H1 (cell line): ENCODE measurements around the gene TMCC1. TPM values are rescaled to one million over a fixed set of nuclear protein-coding genes. Genes with fewer than 3 reads are reported as not detected.

ENCODE experiments used
- CTCF ChIA-PET: fragments of 300-600 bp; sonication (Branson Sonifier 250); formaldehyde crosslinking; loops from one replicate; lab custom pipeline; 2021; ENCODE audit not compliant: partially characterized antibody; lab: Charles Lee
- POLR2A ChIA-PET: fragments of 300-600 bp; sonication (Branson Sonifier 250); formaldehyde crosslinking; loops from one replicate; lab custom pipeline; 2021; ENCODE audit warnings: inconsistent platforms; ENCODE audit not compliant: partially characterized antibody; lab: Charles Lee
- DNase-seq, 2 experiments: peaks; one replicate each; pipeline versions ENCODE4 v3.0.0 to v3.0.0-alpha.2; 2010 to 2022; ENCODE audit warnings: low spot score in 2 of 2, low read depth in 1 of 2, mixed read lengths in 1 of 2
- FAIRE-seq: peaks from 2 replicates; lab custom pipeline; 2011; peaks lifted over from hg19 to GRCh38; lab: Jason Lieb, UNC
- H2AFZ ChIP-seq: 2 replicates; pipeline ENCODE4 v1.8.1; 2012; ENCODE audit warnings: low read length, inconsistent platforms
- H2AK5ac ChIP-seq: 2 replicates; pipeline ENCODE4 v1.6.1; 2013; ENCODE audit warnings: low read depth, low read length
- H2BK120ac ChIP-seq: replicated peaks from 2 replicates; pipeline ENCODE3; 2013; ENCODE audit warnings: low read depth, low read length, inconsistent platforms
- H2BK12ac ChIP-seq: 2 replicates; pipeline ENCODE4 v1.6.1; 2013; ENCODE audit warnings: low read depth, low read length
- H2BK15ac ChIP-seq: 2 replicates; pipeline ENCODE4 v1.6.1; 2013; ENCODE audit warnings: low read length
- H2BK20ac ChIP-seq: 2 replicates; pipeline ENCODE4 v1.6.1; 2013; ENCODE audit warnings: low read length
- H2BK5ac ChIP-seq: 2 replicates; pipeline ENCODE4 v1.6.1; 2013; ENCODE audit warnings: low read depth, low read length
- H3K14ac ChIP-seq: 2 replicates; pipeline ENCODE4 v1.6.1; 2013; ENCODE audit warnings: inconsistent platforms; ENCODE audit not compliant: insufficient read length
- H3K18ac ChIP-seq: 2 replicates; pipeline ENCODE4 v1.6.1; 2013; ENCODE audit warnings: low read length; ENCODE audit errors: extremely low read depth
- H3K23ac ChIP-seq: 2 replicates; pipeline ENCODE4 v1.6.1; 2013; ENCODE audit warnings: inconsistent platforms; ENCODE audit not compliant: insufficient read length
- H3K23me2 ChIP-seq: 2 replicates; pipeline ENCODE4 v1.6.1; 2013; ENCODE audit warnings: low read depth, low read length
- H3K27ac ChIP-seq: 2 replicates; pipeline ENCODE4 v1.6.1; 2011; ENCODE audit warnings: low read depth, low read length, inconsistent platforms
- H3K27me3 ChIP-seq, 4 experiments: replicated peaks in 1 of 4; 1 replicate in 1 of 4; 2 replicates in 3 of 4; pipeline versions ENCODE4 v1.6.1 to v1.8.1; 2011 to 2013; ENCODE audit warnings: low read length in 3 of 4, mild to moderate bottlenecking in 3 of 4, inconsistent platforms in 2 of 4, mixed read lengths in 2 of 4, moderate library complexity in 1 of 4; ENCODE audit not compliant: control insufficient read depth in 3 of 4, insufficient read depth in 3 of 4; ENCODE audit errors: extremely low read depth in 1 of 4
- H3K36me3 ChIP-seq, 4 experiments: 2 replicates each; pipeline versions ENCODE4 v1.6.1 to v1.8.1; 2011 to 2013; ENCODE audit warnings: mild to moderate bottlenecking in 4 of 4, low read length in 3 of 4, moderate library complexity in 2 of 4, control low read depth in 1 of 4, inconsistent platforms in 1 of 4; ENCODE audit not compliant: insufficient read depth in 4 of 4, control insufficient read depth in 2 of 4
- H3K4ac ChIP-seq: replicated peaks from 2 replicates; pipeline ENCODE3; 2013; ENCODE audit warnings: low read length, low read depth, mixed read lengths, inconsistent platforms; ENCODE audit not compliant: insufficient read length
- H3K4me1 ChIP-seq, 4 experiments: replicated peaks in 1 of 4; 1 replicate in 1 of 4; 2 replicates in 3 of 4; pipeline versions ENCODE4 v1.6.1 to v1.8.1; 2011 to 2013; ENCODE audit warnings: low read length in 3 of 4, inconsistent platforms in 2 of 4, mixed read lengths in 1 of 4; ENCODE audit not compliant: insufficient read depth in 4 of 4, control insufficient read depth in 3 of 4
- H3K4me2 ChIP-seq, 2 experiments: 2 replicates each; pipeline versions ENCODE4 v1.6.1 to v1.8.1; 2011 to 2013; ENCODE audit warnings: low read depth in 2 of 2, low read length in 2 of 2, control low read depth in 1 of 2, inconsistent platforms in 1 of 2, mild to moderate bottlenecking in 1 of 2; ENCODE audit not compliant: insufficient read depth in 1 of 2
- H3K4me3 ChIP-seq, 4 experiments: fragments of 200-600, 300-600 bp in 1 of 4; sonication (generic), shearing (Covaris generic), sonication (Bioruptor Twin) in 1 of 4; 2 replicates each; pipeline versions ENCODE4 v1.5.1 to v1.8.1; 2011 to 2016; ENCODE audit warnings: low read length in 4 of 4, low read depth in 3 of 4, control low read depth in 2 of 4, inconsistent platforms in 2 of 4, mild to moderate bottlenecking in 2 of 4, mixed read lengths in 1 of 4, moderate library complexity in 1 of 4; ENCODE audit not compliant: insufficient read depth in 2 of 4; ENCODE audit errors: extremely low read depth in 1 of 4
- H3K56ac ChIP-seq: replicated peaks from 2 replicates; pipeline ENCODE3; 2013; ENCODE audit warnings: low read depth, mild to moderate bottlenecking, mixed read lengths, low read length, inconsistent platforms; ENCODE audit not compliant: insufficient read length
- H3K79me1 ChIP-seq: 2 replicates; pipeline ENCODE4 v1.6.1; 2013; ENCODE audit warnings: low read depth, low read length, control low read depth
- H3K79me2 ChIP-seq, 2 experiments: 2 replicates each; pipeline versions ENCODE4 v1.6.1 to v1.8.1; 2012 to 2013; ENCODE audit warnings: low read length in 2 of 2, mild to moderate bottlenecking in 2 of 2, inconsistent platforms in 1 of 2; ENCODE audit not compliant: insufficient read depth in 2 of 2, control insufficient read depth in 1 of 2
- H3K9ac ChIP-seq, 4 experiments: replicated peaks in 1 of 4; 1 replicate in 1 of 4; 2 replicates in 3 of 4; pipeline versions ENCODE4 v1.6.1 to v1.8.1; 2011 to 2013; ENCODE audit warnings: low read depth in 3 of 4, low read length in 3 of 4, control low read depth in 2 of 4, mild to moderate bottlenecking in 2 of 4, moderate library complexity in 2 of 4, inconsistent platforms in 1 of 4; ENCODE audit errors: extremely low read depth in 1 of 4
- H3K9me3 ChIP-seq, 2 experiments: 2 replicates each; pipeline versions ENCODE4 v1.6.1 to v1.8.1; 2012 to 2013; ENCODE audit warnings: mild to moderate bottlenecking in 2 of 2, moderate library complexity in 2 of 2, control low read depth in 1 of 2, inconsistent platforms in 1 of 2, low read depth in 1 of 2, low read length in 1 of 2, mixed read lengths in 1 of 2; ENCODE audit not compliant: insufficient read depth in 2 of 2
- H4K20me1 ChIP-seq, 2 experiments: replicated peaks in 1 of 2; 2 replicates each; pipeline versions ENCODE3 to v1.8.1; 2011 to 2013; ENCODE audit warnings: inconsistent platforms in 2 of 2, low read length in 2 of 2, mild to moderate bottlenecking in 1 of 2; ENCODE audit not compliant: insufficient read depth in 2 of 2, control insufficient read depth in 1 of 2
- H4K5ac ChIP-seq: 2 replicates; pipeline ENCODE4 v1.6.1; 2013; ENCODE audit warnings: low read length, low read depth, mixed read lengths, inconsistent platforms; ENCODE audit not compliant: insufficient read length
- H4K8ac ChIP-seq: 2 replicates; pipeline ENCODE4 v1.8.0; 2013; ENCODE audit warnings: mild to moderate bottlenecking, moderate library complexity, low read length, inconsistent platforms; ENCODE audit not compliant: insufficient read depth; ENCODE audit errors: extremely low read depth
- H4K91ac ChIP-seq: replicated peaks from 2 replicates; pipeline ENCODE3; 2013; ENCODE audit warnings: low read length, mixed read lengths, inconsistent platforms; ENCODE audit not compliant: insufficient read length
- CHD2 ChIP-seq: IDR thresholded peaks from 2 replicates; pipeline ENCODE4 v1.6.1; 2012; ENCODE audit warnings: low read length, improper control_type of control experiment
- CTBP2 ChIP-seq: IDR thresholded peaks from 2 replicates; pipeline ENCODE4 v1.7.0; 2011; ENCODE audit warnings: borderline replicate concordance, mild to moderate bottlenecking, moderate library complexity, mixed read lengths, low read length; ENCODE audit not compliant: insufficient read depth, insufficient read length
- JUN ChIP-seq: IDR thresholded peaks from 2 replicates; pipeline ENCODE4 v1.6.1; 2011; ENCODE audit warnings: low read depth, mild to moderate bottlenecking, improper control_type of control experiment, low read length
- POLR2A ChIP-seq, 2 experiments: IDR thresholded peaks; 1 replicate in 1 of 2; 2 replicates in 1 of 2; pipeline ENCODE4 v1.6.1; 2011; ENCODE audit warnings: low read depth in 2 of 2, low read length in 2 of 2, mild to moderate bottlenecking in 2 of 2; ENCODE audit errors: control extremely low read depth in 1 of 2
- POLR2AphosphoS5 ChIP-seq: IDR thresholded peaks from 2 replicates; pipeline ENCODE4 v1.6.1; 2011; ENCODE audit warnings: low read depth, low read length
- POU5F1 ChIP-seq: IDR thresholded peaks from 2 replicates; pipeline ENCODE4 v1.6.1; 2011; ENCODE audit warnings: low read depth, mild to moderate bottlenecking, low read length, moderate library complexity
- SP4 ChIP-seq: IDR thresholded peaks from 2 replicates; pipeline ENCODE4 v1.6.1; 2012; ENCODE audit warnings: low read length, inconsistent platforms
- WGBS, 2 experiments: shearing (Covaris generic) in 1 of 2; methylation state at CpG; one replicate each; pipeline versions ENCODE4 v1.1.6 to v1.1.7; 2013 to 2015; ENCODE audit warnings: low lambda C conversion rate in 2 of 2, mixed read lengths in 2 of 2, inconsistent platforms in 1 of 2, low coverage in 1 of 2, missing lambda C conversion rate in 1 of 2; ENCODE audit not compliant: insufficient replicate concordance in 2 of 2, insufficient coverage in 1 of 2, insufficient read length in 1 of 2; ENCODE audit errors: extremely low coverage in 1 of 2, missing lambda C conversion rate in 1 of 2; 5-methylcytosine and 5-hydroxymethylcytosine counted together
- polyA plus RNA-seq, 7 experiments: library from polyadenylated mRNA; depleted of rRNA in 3 of 7; stranded (reverse) in 5 of 7; unstranded in 2 of 7; fragments of >200 nt in 5 of 7; fragments of 200-250 nt in 2 of 7; gene quantifications; 1 replicate in 5 of 7; 2 replicates in 1 of 7; 4 replicates in 1 of 7; pipeline versions ENCODE4 v1.2.1 to v1.2.3, GENCODE V29; 2011 to 2013; ENCODE audit warnings: missing spikeins in 2 of 7, mixed read lengths in 2 of 7
- total RNA-seq: library from RNA; stranded (reverse); fragmentation: NEBNext Ultra II Directional; extraction: Animal tissue kit (Norgen Biotek cat#: 25700); gene quantifications from 2 replicates; pipeline ENCODE4 v1.2.1, GENCODE V29; 2021
- TF ChIP-seq, protein P1 (sequence below): IDR thresholded peaks from 2 replicates; pipeline ENCODE4 v1.6.1; 2012; ENCODE audit warnings: inconsistent platforms
- TF ChIP-seq, protein P2 (sequence below), 3 experiments: IDR thresholded peaks; 1 replicate in 2 of 3; 2 replicates in 1 of 3; pipeline versions ENCODE4 v1.5.1 to v1.6.1; 2011; ENCODE audit warnings: low read length in 3 of 3, mild to moderate bottlenecking in 3 of 3, inconsistent platforms in 2 of 3, low read depth in 1 of 3, moderate library complexity in 1 of 3; ENCODE audit not compliant: insufficient read depth in 1 of 3; ENCODE audit errors: control extremely low read depth in 1 of 3

The TMCC1 gene
- total and polyA plus RNA-seq, 2 of the 8 experiments (the other 6 are each of a cell fraction or from before 2014, with no cell fraction given) = 10.4 to 27.1 TPM

DNA sequence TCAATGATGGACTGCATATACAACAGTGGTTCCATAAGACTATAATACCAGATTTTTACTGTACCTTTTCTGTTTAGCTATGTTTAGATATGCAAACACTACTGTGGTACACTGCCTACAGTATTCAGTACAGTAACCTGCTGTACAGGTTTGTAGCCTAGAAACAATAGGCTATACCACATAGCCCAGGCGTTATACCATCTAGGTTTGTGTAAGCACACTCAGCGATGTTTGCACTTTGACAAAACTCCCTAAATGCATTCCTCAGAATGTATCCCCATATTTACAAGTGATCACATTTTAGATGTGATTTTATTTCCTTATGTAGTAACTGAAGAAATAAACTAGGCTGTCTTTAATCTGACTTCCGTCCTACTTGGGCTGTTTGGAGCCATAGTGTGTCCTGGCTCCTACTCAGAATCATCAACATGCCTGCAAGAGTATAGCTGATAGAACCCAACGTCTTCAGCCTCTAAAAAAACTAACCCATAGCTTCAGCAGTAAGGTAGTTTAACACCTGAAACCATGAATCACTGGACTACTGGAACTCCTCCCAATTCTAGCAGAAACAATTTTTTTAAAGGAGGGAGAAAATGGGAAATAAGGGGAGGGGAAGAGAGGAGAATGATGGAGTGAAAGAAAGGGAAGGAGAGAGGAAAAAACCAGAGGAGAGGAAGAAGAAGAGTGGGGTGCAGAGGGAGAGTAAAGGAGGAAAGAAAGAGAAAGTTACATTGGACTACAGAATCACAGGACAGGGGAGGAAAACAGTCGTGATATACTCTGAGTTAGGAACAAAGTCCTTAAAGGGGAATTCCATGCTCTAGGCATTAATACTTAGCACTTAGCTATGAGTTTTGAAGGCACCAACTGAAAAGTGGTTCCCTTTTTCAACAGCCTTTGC is 219.4 kb downstream of the TMCC1 start:
- Histone ChIP-seq H3K27ac (no peak overlapping the region), H2AFZ (no peak overlapping the region), H3K4me1 (peaks cover 0 to 3% (median under 1%) of the 10 kb centered on the region in 4 experiments; a peak in 2 of 7 replicates), H3K79me2 (no peaks in the 10 kb centered on the region; a peak in 1 of 4 replicates), H4K91ac (no peak overlapping the region), H3K14ac (no peak overlapping the region), H3K27me3 (no peaks in the 10 kb centered on the region), H3K4ac (no peak overlapping the region), H3K18ac (no peak overlapping the region), H3K4me3 (no peak overlapping the region), H3K4me2 (no peak overlapping the region), H2BK5ac (no peak overlapping the region), H3K9me3 (no peaks in the 10 kb centered on the region), H2BK12ac (no peak overlapping the region), H3K36me3 (peaks cover 3 to 13% (median 8%) of the 10 kb centered on the region in 4 experiments; a peak in 7 of 8 replicates), H3K9ac (no peak overlapping the region), H3K79me1 (no peaks in the 10 kb centered on the region; the same call in none of the 2 replicates), H3K23me2 (no peaks in the 10 kb centered on the region), H2BK15ac (no peak overlapping the region), H4K5ac (no peak overlapping the region), H2BK20ac (no peak overlapping the region), H2BK120ac (no peak overlapping the region), H4K8ac (no peak overlapping the region), H2AK5ac (no peak overlapping the region), H3K23ac (no peak overlapping the region), H4K20me1 (no peaks in the 10 kb centered on the region), H3K56ac (no peak overlapping the region)
- no peak for DNase-seq
- ChIA-PET CTCF (interaction anchor here (0.8 to 1.6 kb wide), 5 partner anchors 12 to 187 kb away, joined by 3 to 4 read pairs (median 3); no protein-coding TSS in a partner anchor), POLR2A (interaction anchor here (0.7 kb wide), 1 partner anchor 9 kb away, joined by 3 read pairs; no protein-coding TSS in a partner anchor)
- FAIRE-seq = no peak
- 91% methylated on average over 5 of the region's 5 CpGs; no CpG with 5 or more reads in 1 of the 2 experiments for WGBS, 2 experiments
- TF ChIP-seq POLR2A (IDR thresholded peaks at IDR 0.05; ENCODE audit: control extremely low read depth in 1 of 2, low read depth in 2 of 2, low read length in 2 of 2) (no peak), POLR2AphosphoS5 (no peak), JUN (no peak), SP4 (no peak), CTBP2 (no peak), POU5F1 (no peak), CHD2 (no peak)
- TF ChIP-seq, protein P1, sequence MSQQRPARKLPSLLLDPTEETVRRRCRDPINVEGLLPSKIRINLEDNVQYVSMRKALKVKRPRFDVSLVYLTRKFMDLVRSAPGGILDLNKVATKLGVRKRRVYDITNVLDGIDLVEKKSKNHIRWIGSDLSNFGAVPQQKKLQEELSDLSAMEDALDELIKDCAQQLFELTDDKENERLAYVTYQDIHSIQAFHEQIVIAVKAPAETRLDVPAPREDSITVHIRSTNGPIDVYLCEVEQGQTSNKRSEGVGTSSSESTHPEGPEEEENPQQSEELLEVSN = no peak
- TF ChIP-seq, protein P2, sequence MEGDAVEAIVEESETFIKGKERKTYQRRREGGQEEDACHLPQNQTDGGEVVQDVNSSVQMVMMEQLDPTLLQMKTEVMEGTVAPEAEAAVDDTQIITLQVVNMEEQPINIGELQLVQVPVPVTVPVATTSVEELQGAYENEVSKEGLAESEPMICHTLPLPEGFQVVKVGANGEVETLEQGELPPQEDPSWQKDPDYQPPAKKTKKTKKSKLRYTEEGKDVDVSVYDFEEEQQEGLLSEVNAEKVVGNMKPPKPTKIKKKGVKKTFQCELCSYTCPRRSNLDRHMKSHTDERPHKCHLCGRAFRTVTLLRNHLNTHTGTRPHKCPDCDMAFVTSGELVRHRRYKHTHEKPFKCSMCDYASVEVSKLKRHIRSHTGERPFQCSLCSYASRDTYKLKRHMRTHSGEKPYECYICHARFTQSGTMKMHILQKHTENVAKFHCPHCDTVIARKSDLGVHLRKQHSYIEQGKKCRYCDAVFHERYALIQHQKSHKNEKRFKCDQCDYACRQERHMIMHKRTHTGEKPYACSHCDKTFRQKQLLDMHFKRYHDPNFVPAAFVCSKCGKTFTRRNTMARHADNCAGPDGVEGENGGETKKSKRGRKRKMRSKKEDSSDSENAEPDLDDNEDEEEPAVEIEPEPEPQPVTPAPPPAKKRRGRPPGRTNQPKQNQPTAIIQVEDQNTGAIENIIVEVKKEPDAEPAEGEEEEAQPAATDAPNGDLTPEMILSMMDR (IDR thresholded peaks at IDR 0.05; ENCODE audit: control extremely low read depth in 1 of 3, insufficient read depth in 1 of 3, low read depth in 1 of 3, low read length in 3 of 3) = no peak
